HCEC 1CT (cell line): ENCODE measurements around the gene ELFN1.

Experiments
- DNase-seq: peaks from one replicate; pipeline ENCODE4 v3.0.0-alpha.2; 2017

Gene ELFN1

GRCh38 chr7:1643270-1644092, 26.6 kb upstream of the ELFN1 start:
- no peak for DNase-seq

- DNase-seq: no peak
These were observed 25.6 kb upstream of the ELFN1 start for GRCh38 chr7:1644341-1645070.

GRCh38 chr7:1645071-1645409, 25.0 kb upstream of the ELFN1 start:
- no peak for DNase-seq

- DNase-seq: no peak
These were observed 24.6 kb upstream of the ELFN1 start for GRCh38 chr7:1645476-1645875.

- DNase-seq: no peak
These were observed 23.7 kb upstream of the ELFN1 start for GRCh38 chr7:1646391-1646790.

GRCh38 chr7:1646957-1647891, 22.9 kb upstream of the ELFN1 start:
- no peak for DNase-seq

- no peak for DNase-seq
These were observed 22.0 kb upstream of the ELFN1 start for GRCh38 chr7:1647961-1648672.

- DNase-seq: no peak
These were observed 20.2 kb upstream of the ELFN1 start for GRCh38 chr7:1649751-1650326.

GRCh38 chr7:1650363-1651030, 19.6 kb upstream of the ELFN1 start:
- no peak for DNase-seq

GRCh38 chr7:1651031-1651446, 19.0 kb upstream of the ELFN1 start:
- no peak for DNase-seq

GRCh38 chr7:1651891-1652290, 18.2 kb upstream of the ELFN1 start:
- DNase-seq: no peak

- DNase-seq: no peak
These were observed 16.6 kb upstream of the ELFN1 start for GRCh38 chr7:1653500-1653899.

GRCh38 chr7:1654111-1654510, 16.0 kb upstream of the ELFN1 start:
- DNase-seq: no peak

GRCh38 chr7:1654738-1655475, 15.2 kb upstream of the ELFN1 start:
- DNase-seq: no peak

GRCh38 chr7:1659696-1660095, 10.4 kb upstream of the ELFN1 start:
- no peak for DNase-seq

- DNase-seq: no peak
These were observed 8.6 kb upstream of the ELFN1 start for GRCh38 chr7:1661461-1661860.

- no peak for DNase-seq
These were observed 8.0 kb upstream of the ELFN1 start for GRCh38 chr7:1662101-1662500.

- DNase-seq: no peak
These were observed 7.3 kb upstream of the ELFN1 start for GRCh38 chr7:1662767-1663166.

GRCh38 chr7:1663223-1663622, 6.9 kb upstream of the ELFN1 start:
- DNase-seq: no peak

GRCh38 chr7:1663857-1664651, 6.0 kb upstream of the ELFN1 start:
- no peak for DNase-seq
